HG02678 (cell line): ENCODE measurements around the gene GNB1.

Source experiments
- ATAC-seq: cut with Tn5 transposase; IDR thresholded peaks from one replicate; pipeline ENCODE4 v1.9.1; 2021; ENCODE audit warnings: mild to moderate bottlenecking, moderate library complexity; ENCODE audit not compliant: unreplicated experiment

Gene GNB1

DNA sequence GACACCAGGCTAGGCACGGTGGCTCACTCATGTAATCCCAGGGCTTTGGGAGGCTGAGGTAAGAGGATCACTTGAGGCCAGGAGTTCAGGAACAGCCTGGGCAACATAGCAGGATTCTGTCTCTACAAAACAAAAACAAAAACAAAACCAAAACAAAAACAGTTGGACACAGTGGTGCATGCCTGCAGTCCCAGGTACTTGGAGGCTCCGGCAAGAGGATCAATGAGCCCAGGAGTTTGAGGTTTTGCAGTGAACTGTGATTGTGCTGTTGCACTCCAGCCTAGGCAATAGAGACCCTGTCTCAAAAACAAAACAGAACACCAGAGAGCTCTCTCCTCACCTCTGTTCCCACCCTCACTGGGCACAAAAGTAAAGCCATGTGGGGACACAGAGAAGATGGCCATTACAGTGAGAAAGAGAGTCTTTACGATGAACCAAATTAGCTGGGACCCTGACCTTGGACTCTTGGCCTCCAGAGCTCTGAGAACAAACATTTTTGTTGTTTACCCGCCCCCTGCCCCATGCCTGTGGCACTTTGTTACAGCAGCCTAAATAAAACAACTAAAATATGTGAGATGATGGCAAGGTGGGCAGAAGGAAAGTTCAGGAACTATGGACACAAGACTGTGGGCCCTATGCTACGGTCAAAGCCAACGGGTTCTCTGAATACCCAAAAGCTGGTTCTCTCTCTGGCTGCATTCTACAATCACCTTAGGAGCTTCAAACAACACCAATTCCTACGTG lies 122.5 kb downstream of the GNB1 start:
- no peak for ATAC-seq

DNA sequence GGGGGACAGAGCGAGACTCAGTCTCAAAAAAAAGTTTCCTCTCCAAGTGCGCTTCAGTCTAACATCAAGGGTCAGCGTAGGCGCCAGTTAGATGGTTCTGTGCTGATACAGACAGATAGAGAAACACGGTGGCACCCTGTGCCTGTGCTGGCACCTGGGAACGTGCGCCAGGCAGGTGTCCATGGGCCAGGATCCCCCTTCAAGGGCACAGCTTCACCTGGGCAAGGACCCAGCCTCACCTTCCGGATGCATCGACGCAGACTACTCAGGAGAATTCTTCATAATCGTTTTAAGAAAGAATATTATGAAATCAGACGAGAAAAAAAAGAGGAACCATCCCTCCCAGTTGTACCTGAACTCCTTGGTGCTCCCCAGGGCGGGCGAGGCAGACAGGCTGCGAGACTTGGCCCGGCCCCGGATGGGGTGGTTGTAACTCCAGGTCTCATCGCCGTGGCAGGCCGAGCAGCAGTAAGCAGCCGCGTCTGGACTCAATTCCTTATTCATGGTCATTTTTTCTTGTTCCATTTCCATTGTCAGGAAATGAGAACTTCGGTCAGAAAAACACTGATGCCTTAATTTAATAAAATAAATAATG lies 125.9 kb downstream of the GNB1 start:
- no peak for ATAC-seq

DNA sequence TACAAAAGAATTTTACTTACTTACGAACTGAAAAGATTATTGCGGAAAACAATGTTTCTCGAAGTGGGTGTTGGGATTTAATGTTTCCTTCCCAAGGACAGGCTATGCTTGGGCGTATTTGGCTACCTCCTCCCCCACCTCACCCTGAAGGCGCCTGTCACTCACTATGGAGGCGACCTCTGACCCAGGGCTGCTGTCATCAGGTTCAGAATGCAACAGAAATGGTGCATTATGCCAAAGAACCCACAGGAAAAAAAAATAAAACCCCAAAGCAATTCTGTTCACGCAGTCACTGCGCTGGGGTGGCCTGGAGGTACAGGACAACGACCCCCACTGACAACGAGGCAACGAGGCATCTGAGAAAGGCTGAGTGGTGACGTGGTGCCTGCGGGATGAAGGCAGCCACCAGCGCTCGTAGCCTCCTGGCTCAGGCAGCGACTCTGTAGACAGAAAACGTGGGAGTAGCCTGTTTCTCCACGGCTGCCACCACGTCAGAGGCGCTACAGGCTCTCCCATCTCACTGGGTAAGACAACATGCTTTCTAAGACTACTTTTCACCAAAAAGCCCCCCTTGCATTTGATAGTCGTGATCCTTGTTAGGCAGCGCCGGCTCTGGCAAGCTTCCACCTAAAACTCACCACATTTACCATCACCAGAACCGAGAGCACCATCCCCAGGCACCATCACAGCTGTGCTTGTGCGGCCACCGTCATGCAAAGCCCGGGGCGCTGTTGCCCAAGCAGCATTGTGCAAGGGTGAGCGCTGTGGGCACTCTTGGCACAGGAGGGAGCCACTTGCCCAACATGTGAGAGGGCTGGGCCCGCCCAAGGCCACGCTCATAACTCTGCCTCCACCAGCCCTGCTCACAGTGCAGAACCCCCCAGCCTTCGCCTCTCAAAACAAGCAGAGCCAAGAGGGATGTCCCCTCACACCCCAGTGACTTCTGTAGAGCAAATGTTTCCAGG lies 126.9 kb downstream of the GNB1 start:
- no peak for ATAC-seq

DNA sequence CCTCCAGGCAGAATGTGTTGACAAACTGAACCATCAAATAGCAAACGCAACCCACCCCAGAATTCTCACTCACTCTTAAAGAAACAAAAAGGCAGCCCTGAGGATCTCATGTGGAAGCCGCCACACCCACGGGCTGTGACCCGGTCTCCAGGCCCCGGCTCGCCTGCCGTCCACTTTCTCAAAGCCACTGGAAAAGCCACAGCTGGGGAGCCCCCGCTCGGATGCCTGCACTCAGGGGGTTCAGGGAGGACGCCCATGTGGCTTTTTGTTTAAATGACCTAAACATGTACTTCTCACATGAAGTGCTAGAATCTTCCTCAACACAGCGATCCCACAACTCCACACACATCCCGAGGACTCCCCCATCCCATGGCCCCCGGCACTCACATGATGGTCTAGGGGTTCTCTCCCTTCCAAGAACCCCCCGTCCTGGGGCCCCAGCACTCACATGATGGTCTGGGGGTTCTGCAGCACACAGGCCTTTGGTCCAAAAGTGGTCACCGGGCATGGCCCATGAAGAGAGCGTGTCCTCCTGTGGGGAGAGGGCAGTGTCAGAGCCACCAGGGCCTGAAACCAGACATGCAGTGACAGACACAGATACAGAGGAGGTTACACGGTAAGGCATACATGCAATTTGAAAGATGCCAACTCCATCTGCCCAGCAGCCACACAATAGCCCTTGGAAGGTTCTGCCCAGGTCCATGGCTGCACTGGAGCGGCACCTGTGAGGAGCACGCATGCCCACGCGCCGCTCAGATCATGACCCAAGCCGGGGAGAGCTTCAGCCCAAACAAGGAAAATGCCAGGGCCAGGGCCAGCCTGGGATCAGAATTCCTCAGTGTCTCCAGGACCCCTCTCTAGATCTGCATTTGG lies 129.1 kb downstream of the GNB1 start:
- no peak for ATAC-seq

DNA sequence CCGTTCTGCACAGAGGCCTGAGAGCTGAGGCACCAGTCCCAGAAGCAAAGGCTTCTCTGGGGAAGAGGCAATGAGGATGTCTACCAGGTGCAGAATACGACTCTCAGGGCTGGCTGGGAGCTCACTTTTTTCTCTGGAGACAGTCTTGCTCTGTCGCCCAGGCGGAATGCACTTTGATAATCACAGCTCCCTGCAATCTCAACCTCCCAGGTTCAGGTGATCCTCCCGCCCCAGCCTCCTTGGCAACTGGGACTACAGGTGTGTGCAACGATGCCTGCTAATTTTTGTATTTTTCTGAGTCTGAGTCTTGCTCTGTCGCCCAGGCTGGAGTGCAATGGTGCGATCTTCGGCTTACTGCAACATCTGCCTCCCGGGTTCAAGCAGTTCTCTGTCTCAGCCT lies 130.2 kb downstream of the GNB1 start:
- ATAC-seq: no peak

DNA sequence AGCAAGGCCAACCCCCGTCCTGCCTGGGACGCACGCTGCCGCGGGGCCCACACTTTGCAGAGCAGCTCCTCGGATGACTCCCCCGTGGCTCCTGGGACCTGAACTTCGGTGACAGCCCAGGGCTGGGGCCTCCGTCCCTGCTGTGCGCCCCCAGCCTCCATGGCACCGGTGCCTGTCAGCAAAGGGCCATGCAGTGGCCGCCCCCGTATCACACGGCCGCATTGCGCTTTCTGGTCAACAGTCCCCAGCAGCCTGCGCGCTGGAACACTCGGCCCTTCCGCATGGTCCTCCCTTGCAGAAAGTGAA lies 130.6 kb downstream of the GNB1 start:
- no peak for ATAC-seq

DNA sequence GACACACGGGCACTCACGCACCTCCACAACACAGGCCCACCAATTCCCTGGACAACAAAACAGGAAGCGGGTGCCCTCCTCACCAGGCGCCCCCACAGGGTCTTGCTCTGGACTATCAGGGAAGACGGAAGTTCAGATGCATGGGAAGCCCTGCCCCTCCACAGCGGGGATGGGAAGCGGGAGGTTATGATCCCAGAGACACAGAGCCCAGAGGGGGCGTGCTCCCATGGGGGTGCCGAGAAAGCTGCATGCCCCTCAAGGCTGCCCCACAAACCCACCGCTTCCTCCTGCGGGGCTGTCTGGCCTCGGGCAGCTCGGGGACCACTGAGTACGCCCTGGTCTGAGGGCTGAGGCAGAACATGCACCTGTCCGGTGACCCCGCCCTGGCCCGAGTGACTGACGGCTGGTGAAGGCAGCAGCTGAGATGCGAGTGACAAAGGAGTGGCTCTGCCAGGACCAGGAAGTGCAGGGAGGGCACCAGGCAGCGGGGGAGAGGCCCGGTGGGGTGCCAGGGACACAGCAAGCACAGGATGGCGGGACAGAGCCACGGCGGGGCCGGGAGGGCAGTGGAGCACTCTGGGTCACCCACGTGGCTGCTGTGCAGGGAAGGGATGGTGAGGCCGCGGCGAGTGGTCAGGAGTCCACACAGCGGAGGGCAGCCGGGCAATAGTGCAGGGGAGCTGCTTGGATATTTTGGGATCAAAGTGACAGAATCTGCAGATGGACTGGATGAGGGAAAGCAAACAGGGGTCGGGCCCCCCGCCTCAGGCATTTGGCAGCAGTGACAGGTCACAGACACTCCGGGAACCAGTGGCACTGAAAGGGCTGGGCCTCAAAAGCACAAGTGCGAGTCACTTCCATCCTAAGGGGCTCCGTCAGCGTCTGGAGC lies 131.2 kb downstream of the GNB1 start:
- no peak for ATAC-seq

DNA sequence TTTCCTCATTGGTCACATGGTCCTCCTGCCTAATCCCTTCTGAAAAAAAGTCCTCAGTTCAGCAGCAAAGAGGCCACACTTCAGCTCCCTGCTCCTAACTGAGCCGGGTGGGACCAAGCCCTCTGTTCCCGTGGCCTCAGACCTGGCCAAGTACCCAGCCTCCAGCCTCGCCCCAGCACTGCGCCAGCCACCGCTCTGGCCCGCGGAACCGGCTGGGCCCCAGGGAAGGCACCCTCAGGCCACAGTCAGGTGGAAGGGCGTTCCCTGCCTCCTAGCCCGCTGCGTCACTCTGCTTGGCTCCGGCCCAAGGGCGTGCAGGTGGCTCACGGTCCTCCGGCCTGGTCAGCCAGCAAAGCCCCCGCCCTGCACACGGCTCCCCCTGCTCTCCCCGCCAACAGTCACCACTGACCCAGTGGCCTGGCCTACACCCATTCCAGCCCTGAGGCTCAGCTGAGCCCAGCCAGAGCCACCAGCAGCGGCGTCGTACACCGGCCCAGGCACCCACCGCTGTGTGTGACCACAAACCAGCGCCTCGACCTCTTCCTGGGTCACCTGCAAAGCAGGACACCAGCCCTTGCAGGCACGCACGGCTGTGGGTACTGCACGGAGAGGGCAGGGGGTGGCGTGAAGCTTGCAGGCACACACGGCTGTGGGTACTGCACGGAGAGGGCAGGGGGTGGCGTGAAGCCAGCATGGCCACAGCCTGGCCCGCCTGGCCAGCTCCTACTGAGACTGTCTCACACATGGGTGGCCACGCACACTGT lies 132.0 kb downstream of the GNB1 start:
- no peak for ATAC-seq

DNA sequence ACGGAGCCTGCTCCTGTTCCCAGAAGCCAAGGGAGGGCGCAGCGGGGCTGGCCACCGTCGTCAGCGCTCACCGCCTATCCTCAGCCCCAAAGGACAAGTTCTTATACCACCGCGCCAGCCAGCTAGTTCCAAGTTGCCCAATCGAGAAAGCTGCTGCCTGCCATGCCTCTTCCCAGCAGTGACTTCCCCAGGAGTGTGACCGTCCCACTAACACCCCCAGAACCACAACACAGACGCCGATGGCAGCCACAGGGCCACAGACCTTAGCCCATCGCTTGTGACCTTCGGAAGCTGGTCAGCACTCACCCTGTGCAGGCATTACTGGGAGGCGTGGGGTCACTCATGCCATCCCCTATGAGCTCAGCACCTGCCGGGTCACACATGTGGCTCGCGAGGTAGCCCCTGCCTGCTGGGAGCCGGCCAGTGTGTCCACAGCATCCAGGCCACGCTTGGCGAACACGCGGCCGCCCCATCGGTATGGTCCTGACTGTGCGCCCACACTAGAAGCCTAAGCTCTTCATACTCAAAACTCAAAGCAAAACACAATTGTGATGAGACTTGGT lies 132.7 kb downstream of the GNB1 start:
- no peak for ATAC-seq

DNA sequence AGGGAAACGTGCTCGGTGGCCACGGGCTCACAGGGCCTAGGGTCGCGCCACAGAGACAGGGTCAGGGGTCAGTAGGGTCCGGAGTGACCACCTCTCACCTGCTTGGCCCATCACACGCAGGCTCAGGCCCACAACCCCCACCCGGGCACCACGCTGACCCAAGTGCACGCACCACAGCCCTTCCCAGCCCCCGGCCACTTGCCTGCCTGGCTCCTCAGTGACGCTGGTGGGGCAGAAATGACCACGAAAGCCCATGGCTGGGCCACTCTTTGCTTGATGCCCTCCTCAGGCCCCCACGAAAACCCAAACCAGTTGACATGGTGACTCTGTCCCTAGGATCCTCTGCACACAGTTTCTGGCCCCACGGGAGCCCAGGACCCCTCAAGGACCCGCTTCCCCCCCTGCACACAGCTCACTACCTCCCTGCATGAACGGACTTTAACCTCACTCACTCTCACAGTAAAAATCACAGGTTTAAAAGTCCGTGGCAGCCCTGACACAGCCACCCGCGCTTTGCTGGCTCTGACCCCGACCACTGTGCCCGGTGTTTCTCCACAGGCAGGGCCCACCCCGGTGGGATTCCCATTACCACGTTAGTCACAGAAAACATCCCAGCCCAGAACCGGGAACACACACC lies 133.3 kb downstream of the GNB1 start:
- no peak for ATAC-seq

DNA sequence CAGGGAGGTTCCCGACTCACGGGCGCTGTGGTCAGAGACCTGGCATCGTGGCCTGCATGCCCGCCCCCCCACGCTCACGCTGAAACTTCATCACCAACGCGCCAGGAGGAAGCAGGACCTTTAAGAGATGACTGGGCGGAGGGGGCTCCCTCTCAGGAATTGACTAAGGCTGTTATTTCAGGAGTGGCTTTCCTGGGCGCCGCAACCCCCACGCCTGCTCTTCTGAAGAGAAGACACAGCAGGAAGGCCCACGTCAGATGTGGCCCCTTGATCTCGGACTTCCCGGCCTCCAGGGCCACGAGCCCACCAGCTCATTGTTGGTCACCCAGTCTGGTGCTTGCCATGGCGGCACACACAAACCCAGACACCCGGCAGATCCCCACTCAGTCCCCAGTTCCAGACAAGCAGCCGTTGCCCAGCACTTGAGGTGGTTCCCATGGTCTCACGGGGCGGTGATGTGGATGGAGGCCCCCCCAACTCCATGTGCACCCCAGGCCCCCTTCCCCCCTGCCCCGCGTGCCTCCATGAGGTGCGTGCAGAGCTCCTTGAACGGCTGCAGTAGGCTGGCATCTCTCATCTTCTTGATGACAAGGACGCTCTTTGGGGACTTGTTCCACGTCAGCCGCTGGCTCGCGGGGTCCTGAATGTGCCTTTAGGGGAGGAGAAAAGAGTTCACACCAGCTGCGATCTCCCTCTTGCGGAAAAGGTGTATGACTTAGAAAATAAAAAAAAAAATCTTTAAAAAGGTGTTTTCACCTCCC lies 134.0 kb downstream of the GNB1 start:
- no peak for ATAC-seq

DNA sequence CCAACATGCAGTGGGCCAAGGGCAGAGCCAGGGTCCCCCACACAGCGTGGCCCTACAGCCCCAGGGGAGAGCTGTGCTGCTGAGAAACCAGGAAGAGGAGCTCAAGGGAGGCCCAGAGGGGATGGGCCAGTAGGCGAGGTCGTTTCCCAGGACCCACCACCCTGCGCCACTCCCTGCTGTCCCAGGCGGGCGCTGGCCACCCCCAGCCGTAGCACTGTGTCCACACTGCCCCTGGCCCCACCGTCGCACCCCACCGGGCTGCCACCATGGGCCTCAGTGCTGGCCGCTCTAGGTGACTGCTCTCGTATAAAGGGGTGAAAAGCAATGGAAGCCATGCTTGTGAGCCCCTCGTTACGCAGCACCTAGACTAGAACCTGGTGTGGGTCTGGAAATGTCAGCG lies 135.0 kb downstream of the GNB1 start:
- no peak for ATAC-seq

DNA sequence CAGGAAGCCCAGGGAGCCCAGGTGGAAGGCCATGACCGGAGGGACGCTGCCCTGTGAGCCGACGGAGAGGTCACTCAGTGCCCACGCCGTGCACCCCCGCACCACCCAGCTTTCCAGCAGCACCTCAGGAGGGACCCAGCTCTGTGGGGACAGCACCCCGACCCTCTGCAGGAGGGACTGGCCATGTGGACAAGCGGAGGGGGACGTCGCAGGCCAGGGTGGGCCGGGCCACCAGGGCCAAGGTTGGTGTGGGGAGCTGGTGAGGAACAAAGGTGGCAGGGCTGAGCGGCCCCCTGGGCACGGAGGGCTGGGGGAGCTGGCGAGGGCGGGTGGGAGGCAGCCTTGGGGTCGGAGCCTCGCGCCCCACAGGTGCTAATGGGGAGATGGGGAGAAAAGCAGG lies 135.5 kb downstream of the GNB1 start:
- no peak for ATAC-seq

DNA sequence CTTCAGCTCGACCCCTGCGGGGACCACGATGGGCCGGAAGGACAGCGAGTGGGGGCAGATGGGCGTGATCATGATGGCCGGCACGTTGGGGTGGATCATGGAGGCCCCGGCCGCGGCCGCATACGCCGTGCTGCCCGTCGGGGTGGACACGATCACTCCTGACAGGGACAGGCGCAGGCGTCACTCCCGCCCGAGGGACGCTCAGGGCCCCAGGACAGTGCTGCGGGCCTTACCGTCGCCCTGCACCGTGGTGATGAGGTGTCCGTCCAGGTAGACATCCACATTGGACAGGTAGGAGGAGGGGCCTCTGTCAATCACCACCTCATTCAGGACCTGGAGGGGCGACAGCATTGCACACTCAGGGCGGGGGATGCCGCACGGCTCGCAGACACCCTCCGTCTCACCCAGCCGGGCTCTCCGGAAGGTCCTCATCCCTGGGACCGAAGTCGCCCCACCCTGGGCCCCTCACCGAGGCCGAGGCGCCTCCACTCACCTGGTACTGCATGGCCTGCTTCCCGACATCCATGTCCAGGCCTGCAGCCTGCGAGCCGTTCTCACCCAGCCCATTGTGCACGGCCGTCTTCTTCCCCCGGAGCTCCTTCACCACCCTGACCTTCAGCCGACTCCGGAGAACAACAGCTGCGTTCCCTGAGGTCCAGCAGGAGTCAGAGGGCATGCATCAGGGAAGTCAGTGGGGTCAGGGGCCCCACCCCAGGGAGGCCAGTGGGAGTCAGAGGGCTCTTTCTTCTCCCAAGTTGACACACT lies 136.7 kb downstream of the GNB1 start:
- no peak for ATAC-seq

DNA sequence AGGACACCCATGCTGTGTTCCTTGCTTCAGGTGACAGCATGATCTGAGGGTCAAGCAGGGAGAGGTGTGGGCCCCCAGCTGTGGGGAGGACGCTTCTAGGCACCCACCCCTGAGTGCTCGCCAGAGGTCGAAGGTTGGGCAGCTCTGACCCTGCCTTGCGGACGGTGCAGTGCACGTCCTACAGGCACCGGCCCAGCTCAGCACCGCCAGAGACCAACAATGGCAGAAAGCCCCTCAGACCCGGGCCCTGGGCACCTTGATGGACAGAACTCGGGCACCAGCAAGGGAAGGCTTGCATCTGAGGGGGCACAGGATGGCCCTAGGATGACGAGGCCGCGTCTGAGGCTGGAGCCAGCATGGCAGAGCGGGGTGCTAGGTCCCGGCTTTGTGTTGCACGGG lies 137.3 kb downstream of the GNB1 start:
- ATAC-seq: no peak

DNA sequence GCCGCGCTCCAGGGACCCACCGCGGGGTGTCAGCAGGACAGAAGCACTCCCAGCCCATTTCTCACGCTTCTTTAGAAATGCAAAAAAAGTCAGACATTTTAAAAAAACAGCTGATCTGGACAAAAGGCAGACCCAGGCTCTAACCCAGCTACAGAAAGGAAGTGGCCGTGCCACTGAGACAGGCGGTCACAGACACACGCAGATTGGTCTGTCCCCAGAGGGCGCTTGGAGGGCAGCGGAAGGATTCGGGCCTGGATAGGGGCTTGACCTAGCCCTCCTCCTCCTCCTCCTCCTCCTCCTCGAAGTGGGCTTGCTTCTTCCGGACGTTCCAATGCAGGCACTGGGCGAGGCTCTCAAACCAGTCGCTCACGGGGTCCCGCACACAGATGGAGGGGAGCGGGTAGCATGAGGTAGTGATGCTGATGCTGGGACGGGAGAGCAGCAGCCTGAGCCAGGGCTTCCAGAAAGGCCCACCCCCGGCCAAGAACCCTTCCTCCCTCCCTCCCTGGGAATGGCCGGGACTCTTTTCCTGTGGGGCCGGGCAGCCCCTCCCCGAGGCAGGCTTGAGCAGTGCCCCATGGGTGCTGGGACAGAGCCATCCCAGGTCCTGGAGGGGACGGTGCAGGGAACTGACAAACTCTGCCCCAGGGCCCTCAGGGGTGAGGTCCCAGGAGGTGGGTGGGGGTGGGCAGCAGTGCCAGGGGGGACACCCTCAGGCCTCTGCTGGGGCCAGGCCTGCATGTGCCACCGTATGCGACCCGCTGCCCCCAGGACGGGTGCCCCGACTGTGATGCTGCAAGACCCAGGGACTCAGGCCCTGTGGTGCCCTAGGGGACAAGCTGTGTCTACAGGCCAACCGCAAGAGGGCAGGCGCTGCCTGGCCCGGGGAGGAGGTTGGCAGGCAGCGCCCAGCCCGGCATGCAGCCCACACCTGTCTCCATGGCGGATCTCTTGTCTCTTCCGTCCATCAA lies 138.0 kb downstream of the GNB1 start:
- ATAC-seq: no peak
